SU-DHL-6 (cell line): ENCODE results near the gene ZNF319.

Experiments
- EZH2phosphoT487 ChIP-seq: fragments of 200-600 bp; sonication (generic), shearing (Covaris generic); conservative IDR thresholded peaks from 2 replicates; pipeline ENCODE4 v1.6.1; 2018; ENCODE audit warnings: mild to moderate bottlenecking, antibody characterized with exemption, low read length, moderate library complexity, mixed read lengths
- TF ChIP-seq, protein P1 (sequence below): fragments of 200-600 bp; sonication (generic); IDR thresholded peaks from one replicate; pipeline ENCODE4 v1.5.1; 2017; ENCODE audit warnings: antibody characterized with exemption, mild to moderate bottlenecking, low read length, moderate library complexity; ENCODE audit not compliant: insufficient read depth, poor library complexity, severe bottlenecking

GRCh38 chr16:57993897-57994296, 6.6 kb downstream of the ZNF319 start:
- TF ChIP-seq, protein P1, sequence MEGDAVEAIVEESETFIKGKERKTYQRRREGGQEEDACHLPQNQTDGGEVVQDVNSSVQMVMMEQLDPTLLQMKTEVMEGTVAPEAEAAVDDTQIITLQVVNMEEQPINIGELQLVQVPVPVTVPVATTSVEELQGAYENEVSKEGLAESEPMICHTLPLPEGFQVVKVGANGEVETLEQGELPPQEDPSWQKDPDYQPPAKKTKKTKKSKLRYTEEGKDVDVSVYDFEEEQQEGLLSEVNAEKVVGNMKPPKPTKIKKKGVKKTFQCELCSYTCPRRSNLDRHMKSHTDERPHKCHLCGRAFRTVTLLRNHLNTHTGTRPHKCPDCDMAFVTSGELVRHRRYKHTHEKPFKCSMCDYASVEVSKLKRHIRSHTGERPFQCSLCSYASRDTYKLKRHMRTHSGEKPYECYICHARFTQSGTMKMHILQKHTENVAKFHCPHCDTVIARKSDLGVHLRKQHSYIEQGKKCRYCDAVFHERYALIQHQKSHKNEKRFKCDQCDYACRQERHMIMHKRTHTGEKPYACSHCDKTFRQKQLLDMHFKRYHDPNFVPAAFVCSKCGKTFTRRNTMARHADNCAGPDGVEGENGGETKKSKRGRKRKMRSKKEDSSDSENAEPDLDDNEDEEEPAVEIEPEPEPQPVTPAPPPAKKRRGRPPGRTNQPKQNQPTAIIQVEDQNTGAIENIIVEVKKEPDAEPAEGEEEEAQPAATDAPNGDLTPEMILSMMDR: no peak
- TF ChIP-seq EZH2phosphoT487: no peak
